ENCODE measurements around the gene CTDP1. TPM values are rescaled to one million over a fixed set of nuclear protein-coding genes. Genes with fewer than 3 reads are reported as not detected.
"Not testable (repeated sequence)": the region's sequence is repeated elsewhere in the genome, so short reads cannot be mapped to it uniquely, and the experiment has no call there.

Gene CTDP1
- total RNA-seq, 1 donor from 2014 or later = 27.3 TPM

DNA sequence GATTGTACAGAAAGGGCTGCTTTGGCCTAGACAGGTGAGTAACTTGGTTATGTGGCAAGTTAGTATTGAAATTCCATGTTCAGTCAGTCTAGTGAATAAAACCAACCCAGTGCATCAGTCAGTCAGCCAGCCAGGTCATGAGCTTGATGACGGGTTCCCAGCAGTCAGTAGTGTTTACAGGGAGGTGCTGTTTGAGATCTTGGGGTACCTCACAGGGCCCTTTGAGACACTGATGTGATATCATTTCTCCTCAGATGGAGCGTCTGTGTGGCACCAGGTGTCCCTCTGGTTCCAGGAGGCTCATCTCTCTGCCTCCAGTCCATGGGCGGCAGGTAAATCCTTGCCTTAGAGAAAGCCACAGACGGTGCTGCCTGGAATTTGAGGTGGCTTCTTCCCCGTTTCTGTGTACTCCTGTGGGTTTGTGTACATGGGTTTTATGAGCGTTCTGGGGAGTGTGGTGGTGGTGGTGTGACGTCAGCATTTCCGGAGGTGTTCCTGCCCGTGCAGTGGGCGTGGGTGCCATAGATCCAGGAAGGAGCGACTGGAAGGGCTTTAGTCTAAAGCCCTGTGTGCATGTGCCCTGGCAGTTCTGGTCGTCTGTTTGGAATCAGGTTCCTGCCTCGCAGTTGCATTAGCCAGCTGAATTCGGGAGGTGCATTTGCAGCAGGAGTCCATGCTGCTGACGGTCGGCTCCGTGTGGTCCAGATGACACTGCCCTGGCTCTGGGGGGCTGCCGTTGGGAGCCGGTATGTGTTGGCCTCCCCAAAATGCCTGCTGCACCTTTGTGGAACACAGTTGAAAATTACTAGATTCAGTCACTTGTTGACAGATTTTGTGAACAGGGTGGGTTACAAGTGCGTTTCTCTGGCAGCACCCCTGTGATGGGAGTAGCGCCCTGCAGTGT lies 2.1 kb downstream of the CTDP1 start:
- DNase-seq (ENCODE audit: low spot score) = no peak

DNA sequence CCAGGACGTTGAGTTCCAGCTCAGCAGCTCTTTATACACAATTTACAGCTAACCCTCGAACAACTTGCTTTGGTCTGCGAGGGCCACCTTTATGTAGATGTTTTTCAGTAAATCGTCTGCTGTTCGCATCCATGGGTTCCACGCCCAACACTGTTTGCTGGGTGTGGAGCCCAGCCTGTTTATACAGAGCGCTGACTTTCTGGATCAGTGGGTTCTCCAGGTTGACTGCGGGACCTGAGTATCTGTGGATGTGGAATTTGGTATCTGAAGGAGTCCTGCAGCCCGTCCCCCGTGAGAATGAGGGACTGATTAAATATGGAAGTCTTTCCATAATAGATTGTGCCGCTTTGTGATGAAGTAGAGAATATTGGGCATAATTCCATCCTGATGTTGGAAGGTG lies 2.9 kb downstream of the CTDP1 start:
- DNase-seq (ENCODE audit: low spot score) = no peak

DNA sequence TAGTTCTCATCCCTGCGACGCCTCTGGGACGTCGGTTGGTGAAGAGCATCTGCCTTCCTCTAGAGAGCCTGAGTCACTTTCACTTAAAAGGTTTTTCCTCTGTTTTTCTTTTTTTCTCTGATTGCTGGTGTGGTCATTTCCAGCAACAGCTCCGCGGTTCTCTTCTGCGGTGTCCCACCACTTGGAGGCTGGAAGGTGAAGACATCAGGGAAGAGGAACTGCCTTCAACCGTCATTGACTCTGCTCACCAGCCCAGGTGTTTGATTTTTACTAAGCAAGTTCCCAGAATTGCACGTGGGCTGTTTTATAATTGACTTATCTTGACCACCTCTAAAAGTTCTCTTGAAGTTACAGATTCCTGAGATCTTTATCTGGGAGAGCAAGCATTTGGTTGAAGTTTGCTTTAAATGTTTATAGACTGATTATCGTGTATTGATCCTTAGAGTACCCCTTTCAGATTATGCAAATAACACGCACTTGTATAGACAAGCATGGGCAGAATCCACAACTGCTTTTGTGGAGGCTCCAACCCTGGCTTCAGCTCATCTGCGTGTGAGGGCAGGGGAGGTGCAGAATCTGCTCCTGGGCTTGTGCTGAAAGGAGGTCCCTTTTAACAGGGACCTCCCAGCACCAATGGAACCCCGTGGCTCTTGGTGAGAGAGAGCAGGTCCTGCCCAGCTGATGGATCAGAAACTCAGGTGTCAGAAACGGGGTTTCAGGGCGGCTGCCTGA lies 3.5 kb downstream of the CTDP1 start:
- DNase-seq (ENCODE audit: low spot score) = no peak

DNA sequence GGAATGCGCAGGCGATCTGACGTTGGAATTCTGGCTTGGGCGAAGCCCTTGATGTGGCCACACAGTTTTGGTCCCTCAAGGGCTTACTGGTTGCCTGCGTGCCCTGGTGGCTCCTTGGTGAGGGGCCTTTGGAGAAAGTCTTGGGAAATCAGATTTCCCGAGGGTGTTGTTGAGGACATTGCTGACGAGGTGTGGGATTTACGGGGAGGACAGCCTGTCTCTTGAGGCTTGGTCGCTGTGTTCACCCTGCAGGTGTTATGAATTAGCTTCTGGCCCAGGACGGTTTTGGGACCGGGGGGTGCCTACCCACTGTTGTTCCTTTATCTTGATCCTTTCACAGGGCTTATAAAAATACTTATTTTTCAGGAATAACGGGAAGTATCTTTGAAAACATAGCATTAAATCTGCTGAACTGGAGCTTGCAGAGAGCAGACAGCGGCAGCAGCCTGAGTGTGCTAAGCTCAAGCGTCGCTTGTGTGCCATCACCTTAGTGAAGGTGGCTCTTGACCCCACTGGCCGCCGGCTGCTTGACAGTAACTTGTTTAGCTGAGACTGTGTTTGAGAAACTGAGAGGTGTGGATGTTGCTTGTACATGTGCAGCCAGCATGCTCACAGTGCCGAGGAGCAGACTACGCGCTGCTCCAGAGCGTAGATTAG lies 4.2 kb downstream of the CTDP1 start:
- no peak for DNase-seq (ENCODE audit: low spot score)

DNA sequence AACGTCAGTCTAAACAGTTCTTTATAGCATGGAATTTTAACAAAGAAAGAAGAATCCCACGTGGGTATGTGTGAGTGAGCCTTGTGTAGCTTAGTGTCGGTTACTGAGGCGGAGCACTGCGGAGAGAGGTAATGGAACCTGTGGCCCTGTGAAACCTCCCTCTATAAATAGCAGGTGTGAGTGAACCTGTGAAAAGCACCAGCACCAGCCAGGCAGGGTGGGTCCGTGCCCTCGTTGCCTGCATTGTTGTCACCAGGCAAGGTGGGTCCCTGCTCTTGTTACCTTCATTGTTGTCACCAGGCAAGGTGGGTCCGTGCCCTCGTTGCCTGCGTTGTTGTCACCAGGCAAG lies 4.7 kb downstream of the CTDP1 start:
- no peak for DNase-seq (ENCODE audit: low spot score)

DNA sequence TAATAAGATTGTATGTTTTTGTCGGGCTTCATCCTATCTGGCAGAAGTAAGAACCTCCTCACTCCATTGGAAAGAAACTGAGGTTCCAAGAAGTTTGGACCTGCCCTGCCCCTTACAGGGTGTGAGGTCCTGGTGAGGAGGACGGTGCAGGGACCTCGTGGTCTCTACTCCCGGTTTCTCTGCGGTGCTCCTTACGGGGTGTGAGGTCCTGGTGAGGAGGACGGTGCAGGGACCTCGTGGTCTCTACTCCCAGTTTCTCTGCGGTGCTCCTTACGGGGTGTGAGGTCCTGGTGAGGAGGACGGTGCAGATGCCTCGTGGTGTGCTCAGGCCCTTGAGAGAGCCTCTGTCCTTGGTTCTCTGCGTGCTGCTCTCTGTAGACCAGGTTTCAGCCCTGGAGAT lies 5.2 kb downstream of the CTDP1 start:
- DNase-seq (ENCODE audit: low spot score) = no peak

DNA sequence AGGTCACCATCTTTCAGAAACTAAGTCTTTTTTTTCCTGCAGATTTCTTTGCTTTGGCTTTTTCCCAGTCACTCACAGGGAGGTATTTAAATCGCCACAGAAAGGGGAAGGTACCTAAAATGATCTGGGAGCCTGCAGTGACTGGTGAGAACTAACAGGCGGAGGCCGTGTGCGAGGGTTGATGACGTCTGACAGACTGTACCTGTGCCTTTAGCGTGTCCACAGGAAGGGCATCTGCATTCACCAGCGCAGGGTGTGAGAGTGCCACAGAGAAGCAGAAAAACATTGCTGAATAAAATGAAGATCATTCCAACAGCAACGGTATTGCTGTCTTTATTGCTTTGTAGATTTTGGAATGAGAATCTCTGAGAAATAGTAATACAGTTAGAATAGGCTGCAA lies 5.7 kb downstream of the CTDP1 start:
- DNase-seq (ENCODE audit: low spot score) = no peak

DNA sequence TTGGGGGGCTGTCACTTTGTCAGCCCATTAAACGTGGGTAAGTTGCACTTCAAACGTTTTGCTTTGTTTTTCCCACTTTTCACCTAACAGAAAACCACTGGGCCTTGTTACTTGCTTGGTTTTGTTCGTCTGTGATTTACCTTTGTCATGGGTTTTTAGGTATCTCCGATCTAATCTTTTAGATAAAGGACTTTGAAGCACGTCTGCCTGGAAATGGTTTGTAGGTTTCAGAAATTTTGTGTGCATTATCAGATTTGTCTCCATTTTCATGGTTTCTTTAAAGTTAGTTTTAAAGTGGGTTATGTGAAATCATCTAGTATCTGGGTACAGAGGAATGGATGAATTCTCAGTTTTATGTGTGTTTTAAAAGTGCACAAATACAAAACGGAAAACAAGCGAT lies 6.4 kb downstream of the CTDP1 start:
- DNase-seq (ENCODE audit: low spot score) = no peak

DNA sequence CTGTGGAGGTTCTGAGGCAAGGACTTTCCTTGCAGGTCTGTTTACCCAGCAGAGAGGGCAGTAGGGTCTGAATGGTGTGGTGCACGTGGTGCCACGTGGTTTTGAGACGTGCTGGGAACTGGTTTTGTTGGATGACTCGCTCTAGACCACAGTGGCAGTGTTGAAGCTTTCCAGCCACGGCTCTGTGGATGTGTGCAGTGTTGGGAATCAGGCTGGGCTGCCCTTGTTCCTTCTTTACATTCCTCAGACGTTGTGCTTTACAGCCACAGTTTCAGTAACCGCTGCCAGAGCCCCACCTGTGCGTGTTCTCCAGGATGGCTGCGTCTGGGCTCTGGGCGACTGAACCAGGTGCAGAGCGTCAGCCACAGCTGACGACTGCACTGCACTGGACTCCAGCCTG lies 8.2 kb downstream of the CTDP1 start:
- no peak for DNase-seq (ENCODE audit: low spot score)

DNA sequence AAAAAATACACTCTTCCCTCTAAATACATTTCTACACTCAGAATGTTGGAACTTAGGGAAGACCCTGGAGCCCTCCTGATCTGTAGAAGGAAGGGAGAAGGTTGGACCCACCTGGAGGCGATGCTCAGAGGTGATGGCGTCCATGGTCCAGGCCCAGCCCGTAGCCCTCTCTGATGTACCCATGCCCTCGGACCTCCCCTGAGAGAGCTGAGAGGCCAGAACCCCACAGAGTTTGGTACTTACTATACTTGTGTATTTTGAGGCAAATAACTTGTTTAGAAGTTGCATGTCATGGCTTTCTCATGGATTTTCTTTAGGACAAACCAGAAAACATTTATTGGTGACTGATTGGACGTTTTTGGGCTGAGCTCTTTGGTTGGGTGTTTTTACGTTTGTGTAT lies 10.5 kb downstream of the CTDP1 start:
- no peak for DNase-seq (ENCODE audit: low spot score)

DNA sequence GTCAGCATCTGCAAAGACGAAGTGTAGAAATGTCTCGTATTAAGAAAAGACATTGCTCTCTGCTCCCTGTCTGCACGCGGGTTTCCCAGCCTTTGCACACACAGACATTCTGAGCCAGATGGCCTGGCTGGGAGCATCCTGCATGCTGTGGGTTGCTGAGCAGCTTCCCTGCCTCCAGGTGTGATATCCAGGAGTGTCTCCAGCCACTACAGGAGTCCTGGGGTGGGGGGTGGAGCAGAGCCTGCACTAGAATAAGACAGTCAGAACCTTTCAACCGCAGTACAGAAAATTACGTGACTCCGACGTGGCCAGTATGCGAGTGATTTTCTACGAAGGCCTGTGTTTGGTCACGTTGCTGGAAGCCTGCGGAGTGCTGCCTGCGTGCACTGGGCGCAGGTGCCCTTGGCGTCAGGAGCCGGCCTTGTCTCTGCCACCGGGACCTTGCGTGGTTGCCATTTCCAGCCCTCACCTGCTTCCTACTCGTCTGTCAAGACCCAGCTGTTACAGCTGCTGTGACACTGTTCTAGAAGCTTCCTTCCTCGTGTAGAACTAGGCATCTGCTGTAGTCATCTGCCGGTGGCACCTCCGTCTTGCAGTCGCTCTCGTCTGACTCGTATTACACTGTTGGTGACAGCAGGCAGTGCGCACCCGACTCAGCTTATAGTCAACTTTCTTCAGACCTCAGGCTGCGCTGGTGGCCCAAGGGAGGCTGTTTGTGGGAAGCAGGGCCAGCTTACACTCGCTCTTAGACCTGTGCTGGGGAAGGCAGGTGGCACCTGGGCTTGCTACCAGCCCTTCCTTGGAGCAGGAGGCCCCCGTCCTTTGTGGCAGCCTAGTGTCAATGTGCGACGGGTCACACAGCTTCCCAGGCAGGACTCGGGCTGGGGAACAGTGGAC lies 11.2 kb downstream of the CTDP1 start:
- DNase-seq (ENCODE audit: low spot score) = no peak

DNA sequence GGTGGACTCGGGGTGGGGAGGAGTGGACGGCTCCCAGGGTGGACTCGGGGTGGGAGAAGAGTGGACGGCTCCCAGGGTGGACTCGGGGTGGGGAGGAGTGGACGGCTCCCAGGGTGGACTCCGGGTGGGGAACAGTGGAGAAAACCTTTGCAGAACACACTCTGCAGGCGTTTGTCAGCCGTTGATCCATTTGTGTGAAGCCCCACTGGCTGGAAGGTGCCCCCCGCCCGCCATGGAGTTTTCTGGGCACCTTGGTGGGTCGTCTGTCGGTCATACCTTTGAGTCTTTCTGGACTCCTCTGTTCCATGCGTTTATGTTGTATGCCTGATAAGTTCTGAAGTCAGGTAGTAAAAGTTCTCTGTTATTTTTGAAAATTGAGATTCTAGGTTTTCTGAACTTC lies 12.5 kb downstream of the CTDP1 start:
- DNase-seq (ENCODE audit: low spot score) = no peak

DNA sequence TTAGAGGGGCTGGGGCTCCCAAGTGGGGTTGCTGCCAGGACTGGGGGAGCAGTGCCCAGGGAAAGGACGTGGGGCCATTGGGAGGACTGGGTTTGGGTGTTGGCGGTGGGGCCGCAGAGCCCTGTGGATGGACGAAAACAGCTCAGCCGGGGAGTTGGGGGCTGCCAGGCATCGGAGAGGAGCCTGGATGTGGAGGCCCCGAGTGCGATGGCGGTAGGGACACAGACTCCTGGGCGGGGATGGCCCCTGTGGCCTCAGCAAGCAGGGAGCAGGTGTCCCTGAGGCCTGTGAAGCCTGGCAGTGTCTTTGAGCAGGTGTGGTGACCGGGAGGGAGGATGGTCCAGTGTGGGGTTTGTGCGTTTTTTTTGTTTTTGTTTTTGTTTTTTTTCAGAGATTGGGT lies 13.3 kb downstream of the CTDP1 start:
- no peak for DNase-seq (ENCODE audit: low spot score)

DNA sequence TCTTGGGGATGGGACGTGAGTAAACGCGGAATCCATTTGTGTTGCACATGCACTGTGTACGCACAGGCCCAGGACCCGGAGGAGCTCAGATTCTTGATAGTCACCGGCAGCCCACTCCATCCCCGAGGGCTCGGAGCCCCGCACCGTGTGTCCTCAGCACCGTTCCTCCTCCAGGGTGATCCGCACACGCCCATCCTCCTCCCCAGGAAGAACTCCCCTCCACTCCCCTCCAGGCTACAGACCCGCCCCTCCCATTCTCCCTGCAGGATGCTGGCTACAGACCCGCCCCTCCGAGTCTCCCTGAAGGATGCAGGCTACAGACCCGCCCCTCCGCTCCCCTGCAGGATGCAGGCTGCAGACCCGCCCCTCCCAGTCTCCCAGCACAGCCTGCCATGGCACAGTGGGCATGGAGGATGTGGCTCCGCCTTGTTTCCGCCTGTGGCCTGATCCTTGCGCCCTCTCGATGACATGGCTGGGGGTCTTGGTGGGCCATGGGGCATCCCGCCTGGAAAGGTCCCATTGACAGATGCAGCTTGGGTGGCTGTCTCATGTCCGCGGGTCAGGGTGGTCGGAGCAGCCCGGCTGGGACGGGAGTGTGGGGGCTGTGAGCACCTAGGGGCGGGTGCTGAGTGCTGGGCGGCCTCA lies 14.1 kb downstream of the CTDP1 start:
- DNase-seq (ENCODE audit: low spot score) = no peak

DNA sequence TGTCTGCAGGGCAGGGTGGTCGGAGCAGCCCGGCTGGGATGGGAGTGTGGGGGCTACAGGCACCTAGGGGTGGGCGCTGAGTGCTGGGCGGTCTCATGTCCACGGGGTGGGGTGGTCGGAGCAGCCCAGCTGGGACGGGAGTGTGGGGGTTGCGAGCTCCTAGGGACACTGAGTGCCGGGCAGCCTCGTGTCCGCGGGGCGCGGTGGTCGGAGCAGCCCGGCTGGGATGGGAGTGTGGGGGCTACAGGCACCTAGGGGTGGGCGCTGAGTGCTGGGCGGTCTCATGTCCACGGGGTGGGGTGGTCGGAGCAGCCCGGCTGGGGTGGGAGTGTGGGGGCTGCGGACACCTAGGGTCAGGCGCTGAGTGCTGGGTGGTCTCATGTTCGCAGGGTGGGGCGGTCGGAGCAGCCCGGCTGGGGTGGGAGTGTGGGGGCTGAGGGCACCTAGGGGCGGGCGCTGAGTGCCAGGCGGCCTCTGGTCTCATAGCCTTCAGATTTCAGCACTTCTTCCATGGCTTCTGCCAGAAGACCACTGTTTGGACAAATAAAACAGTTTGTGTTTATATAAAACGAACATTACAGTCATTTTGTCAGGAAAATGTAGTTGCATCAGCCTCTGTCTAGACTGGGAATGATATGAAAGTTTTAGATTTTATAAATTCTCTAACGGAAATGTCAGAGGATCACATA lies 14.7 kb downstream of the CTDP1 start:
- not testable (repeated sequence) for DNase-seq (ENCODE audit: low spot score)

DNA sequence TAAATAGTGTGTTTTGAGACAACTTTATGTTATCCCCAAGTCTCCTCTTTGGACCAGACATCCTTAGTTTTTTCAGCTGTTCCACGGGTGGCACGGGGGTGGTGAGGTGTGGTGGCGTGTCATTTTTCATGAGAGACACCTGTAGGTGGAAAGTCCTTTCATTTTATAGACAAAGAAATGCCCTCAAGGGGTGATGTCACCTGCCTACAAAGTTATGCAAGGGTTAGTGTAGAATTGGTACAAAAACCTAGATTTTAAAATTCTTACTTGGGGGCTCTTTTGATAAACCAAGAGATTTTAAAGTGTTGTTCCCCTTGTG lies 15.3 kb downstream of the CTDP1 start:
- no peak for DNase-seq (ENCODE audit: low spot score)

DNA sequence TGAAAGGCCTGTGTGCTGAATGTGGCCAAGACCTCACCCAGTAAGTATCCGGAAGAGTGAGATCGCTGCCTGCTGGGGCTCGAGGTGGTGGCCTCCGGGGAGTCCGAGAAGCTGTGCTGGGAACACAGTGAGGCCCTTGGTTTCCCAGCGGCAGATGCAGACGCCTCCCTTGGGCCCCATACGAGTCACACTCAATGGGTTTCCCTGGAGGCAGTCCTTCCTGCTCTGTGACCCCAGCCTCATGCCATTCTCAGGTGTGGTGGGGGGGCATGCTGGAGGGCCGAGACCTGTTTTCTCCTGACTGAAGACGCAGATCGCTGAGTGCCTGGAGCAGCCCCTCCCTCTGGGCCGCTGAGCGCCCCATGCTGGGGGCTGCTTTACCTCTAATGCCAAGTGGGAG lies 15.7 kb downstream of the CTDP1 start:
- DNase-seq (ENCODE audit: low spot score) = no peak

DNA sequence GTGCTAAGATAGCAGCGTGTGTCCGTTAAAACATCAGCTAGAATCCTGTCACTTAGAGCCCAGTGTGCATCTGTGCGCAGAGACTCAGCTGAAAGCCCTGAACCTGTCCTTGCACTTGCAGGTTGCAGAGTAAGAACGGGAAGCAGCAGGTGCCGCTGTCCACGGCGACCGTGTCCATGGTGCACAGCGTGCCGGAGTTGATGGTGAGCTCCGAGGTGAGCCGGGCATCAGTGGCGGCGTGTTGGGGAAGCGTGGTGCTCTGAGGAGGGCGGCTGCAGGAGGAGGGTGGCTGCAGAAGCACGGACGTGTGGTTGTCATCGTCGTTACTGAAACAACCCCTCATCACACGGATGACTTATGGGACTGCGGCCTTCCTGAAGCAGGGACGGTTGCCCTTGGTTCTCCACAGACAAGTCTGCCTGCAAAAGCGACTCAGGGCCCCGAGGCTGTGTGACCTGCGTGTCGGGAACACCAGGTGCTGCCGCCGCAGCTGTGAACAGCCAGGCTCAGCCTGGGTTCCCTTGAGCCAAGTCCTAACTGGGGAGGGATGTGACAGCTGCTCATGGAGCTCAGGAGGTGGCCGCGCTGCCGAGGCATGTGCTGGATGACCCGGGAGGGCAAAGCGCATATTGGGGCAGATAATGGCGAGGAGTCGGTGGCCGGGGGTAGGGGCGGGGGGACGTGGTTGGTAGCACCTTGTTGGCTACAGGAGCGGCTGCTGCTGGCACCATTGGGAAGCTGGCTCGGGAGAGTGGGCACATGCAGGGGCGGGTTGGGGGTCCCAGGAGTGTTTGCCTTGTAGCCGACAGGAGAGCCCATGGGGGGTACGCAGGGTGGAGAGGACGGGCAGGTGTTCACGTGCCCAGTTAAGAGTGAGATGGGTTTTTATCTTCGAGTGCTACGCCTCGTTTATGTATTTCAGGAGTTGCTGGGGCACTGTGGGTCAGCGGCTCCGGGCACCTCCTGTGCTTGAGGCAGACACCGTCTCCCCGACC lies 16.6 kb downstream of the CTDP1 start:
- no peak for DNase-seq (ENCODE audit: low spot score)

DNA sequence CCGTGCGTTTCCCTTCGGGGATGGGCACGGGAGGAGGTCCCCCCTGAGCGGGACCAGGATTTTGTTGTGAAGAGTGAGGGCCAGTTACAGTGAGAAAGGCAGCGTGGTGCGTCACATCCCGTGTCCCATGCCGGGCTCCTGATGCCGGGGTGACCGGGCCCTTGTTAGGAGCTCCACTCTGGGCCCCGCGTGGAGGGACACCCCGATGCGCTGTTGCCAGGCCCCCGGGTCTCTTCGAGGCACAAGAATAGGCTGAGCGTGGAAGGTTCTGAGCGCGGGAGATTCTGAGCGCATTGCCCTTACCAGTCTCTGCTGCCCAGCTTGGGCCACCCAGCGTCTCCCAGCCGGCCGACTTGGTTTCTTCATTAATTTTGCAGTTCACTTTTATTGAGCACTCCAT lies 17.6 kb downstream of the CTDP1 start:
- DNase-seq (ENCODE audit: low spot score) = no peak

DNA sequence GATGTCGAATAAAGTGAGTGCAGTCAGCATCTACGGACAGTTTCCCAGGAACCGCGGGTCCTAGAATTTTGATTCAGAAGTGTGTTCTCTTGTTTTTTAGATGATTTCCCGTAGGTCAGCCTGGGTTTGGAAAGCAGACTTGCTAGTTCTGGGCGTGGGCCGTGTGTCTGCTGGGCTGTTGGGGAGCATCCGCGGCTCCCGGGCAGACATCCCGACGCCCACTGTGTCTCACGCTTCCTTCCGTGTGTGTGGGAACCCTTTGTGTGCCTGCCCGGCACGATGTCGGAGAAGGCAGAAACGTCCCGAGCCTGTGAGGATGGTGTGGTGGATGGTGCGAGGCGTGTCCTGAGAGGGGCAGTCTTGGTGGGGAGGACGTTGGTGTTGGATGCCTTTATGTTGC lies 18.4 kb downstream of the CTDP1 start:
- no peak for DNase-seq (ENCODE audit: low spot score)

Data from mucosa of gallbladder (tissue), 1 donor.